Measurements from ENCODE around the gene CRYBA4. TPM values are rescaled to one million over a fixed set of nuclear protein-coding genes. Genes with fewer than 3 reads are reported as not detected.

The CRYBA4 gene
- total RNA-seq, 1 experiment from 2014 or later, result 0.52 TPM

GRCh38 chr22:26588729-26589366 lies 32.9 kb upstream of the CRYBA4 start:
- H3K36me3 Mint-ChIP-seq (ENCODE audit: insufficient read depth in 1 of 3, low read depth in 3 of 3), result peaks cover 15 to 21% (median 20%) of the 10 kb centered on the region in 3 experiments
- Histone ChIP-seq H2BK15ac (ENCODE audit: low read depth, low read length) (no peak overlapping the region), H2BK120ac (ENCODE audit: low read depth, low read length, poor library complexity, severe bottlenecking) (no peak overlapping the region), H3K79me2 (ENCODE audit: insufficient read depth, low read length) (peaks cover 32% of the 10 kb centered on the region; the same call in 1 of the 2 replicates), H2AK5ac (ENCODE audit: insufficient read length, low read length) (no peak overlapping the region), H4K5ac (ENCODE audit: insufficient read length, low read depth, low read length) (no peak overlapping the region), H3K23me2 (ENCODE audit: insufficient read length, low read depth, low read length, poor library complexity, severe bottlenecking) (no peaks in the 10 kb centered on the region), H3K79me1 (ENCODE audit: insufficient read depth, low read depth, low read length, poor library complexity, severe bottlenecking) (peaks cover 2% of the 10 kb centered on the region), H3K9ac (ENCODE audit: extremely low read depth, insufficient read length, low read length) (peak overlapping the region; percentile 51), H3K27me3 (ENCODE audit: insufficient read depth, low read length) (no peaks in the 10 kb centered on the region), H2BK12ac (ENCODE audit: insufficient read length, low read depth, low read length) (no peak overlapping the region), H3K4ac (ENCODE audit: low read depth, low read length) (no peak overlapping the region), H3K18ac (ENCODE audit: insufficient read length, low read depth, low read length) (no peak overlapping the region), H4K20me1 (ENCODE audit: control insufficient read depth, insufficient read depth, insufficient read length) (no peaks in the 10 kb centered on the region), H3K9me3 (ENCODE audit: control insufficient read depth, low read depth, low read length) (no peaks in the 10 kb centered on the region), H2AFZ (ENCODE audit: low read length) (no peak overlapping the region), H3K14ac (ENCODE audit: insufficient read depth, low read length) (no peak overlapping the region), H3K23ac (ENCODE audit: insufficient read length, low read depth, low read length) (no peak overlapping the region), H4K8ac (replicated peaks; ENCODE audit: insufficient read length, low read depth, low read length) (no peak overlapping the region), H3K27ac (ENCODE audit: insufficient read length, low read depth, low read length) (no peak overlapping the region), H3K4me2 (ENCODE audit: insufficient read depth, insufficient read length, low read length) (peak overlapping the region; percentile 79), H2BK20ac (ENCODE audit: low read depth, low read length, poor library complexity, severe bottlenecking) (no peak overlapping the region), H3T11ph (ENCODE audit: low read length) (no peak overlapping the region), H2BK5ac (ENCODE audit: insufficient read length, low read length) (no peak overlapping the region), H3K56ac (ENCODE audit: insufficient read length, low read depth, low read length) (no peak overlapping the region), H4K91ac (ENCODE audit: insufficient read length, low read depth, low read length) (no peak overlapping the region), H3K4me1 (ENCODE audit: insufficient read depth, low read length) (peaks cover 5% of the 10 kb centered on the region; the same call in 1 of the 2 replicates)
- peaks cover 0 to 3% of the 10 kb centered on the region in 2 experiments; a peak in 2 of 5 replicates for H3K9me3 Mint-ChIP-seq
- no peak for DNase-seq
- peaks cover 3% of the 10 kb centered on the region for H3K27me3 Mint-ChIP-seq (ENCODE audit: low read depth)
- peak overlapping the region; percentile 85 to 93 for H3K4me3 Mint-ChIP-seq
- H3K27ac Mint-ChIP-seq, result peak overlapping the region in 2 of 3 experiments; percentile 57 to 91; a peak in 3 of 7 replicates
- peaks cover 45 to 56% of the 10 kb centered on the region in 2 experiments for H3K4me1 Mint-ChIP-seq
- TF ChIP-seq, protein P1, sequence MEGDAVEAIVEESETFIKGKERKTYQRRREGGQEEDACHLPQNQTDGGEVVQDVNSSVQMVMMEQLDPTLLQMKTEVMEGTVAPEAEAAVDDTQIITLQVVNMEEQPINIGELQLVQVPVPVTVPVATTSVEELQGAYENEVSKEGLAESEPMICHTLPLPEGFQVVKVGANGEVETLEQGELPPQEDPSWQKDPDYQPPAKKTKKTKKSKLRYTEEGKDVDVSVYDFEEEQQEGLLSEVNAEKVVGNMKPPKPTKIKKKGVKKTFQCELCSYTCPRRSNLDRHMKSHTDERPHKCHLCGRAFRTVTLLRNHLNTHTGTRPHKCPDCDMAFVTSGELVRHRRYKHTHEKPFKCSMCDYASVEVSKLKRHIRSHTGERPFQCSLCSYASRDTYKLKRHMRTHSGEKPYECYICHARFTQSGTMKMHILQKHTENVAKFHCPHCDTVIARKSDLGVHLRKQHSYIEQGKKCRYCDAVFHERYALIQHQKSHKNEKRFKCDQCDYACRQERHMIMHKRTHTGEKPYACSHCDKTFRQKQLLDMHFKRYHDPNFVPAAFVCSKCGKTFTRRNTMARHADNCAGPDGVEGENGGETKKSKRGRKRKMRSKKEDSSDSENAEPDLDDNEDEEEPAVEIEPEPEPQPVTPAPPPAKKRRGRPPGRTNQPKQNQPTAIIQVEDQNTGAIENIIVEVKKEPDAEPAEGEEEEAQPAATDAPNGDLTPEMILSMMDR (conservative IDR thresholded peaks at IDR 0.05), result no peak
- WGBS (ENCODE audit: extremely low coverage, insufficient read length, low lambda C conversion rate), result no CpG with 5 or more reads among the region's 14 CpGs
